ENCODE results near the gene TSPAN2.

TSPAN2 gene

GRCh38 chr1:115074839-115075534 lies 14.3 kb downstream of the TSPAN2 start:
- no peak for DNase-seq (ENCODE audit: low spot score)

- DNase-seq (ENCODE audit: low spot score), result no peak
Observed at GRCh38 chr1:115073298-115074087, 15.8 kb downstream of the TSPAN2 start.

- no peak for DNase-seq (ENCODE audit: low spot score)
Observed at GRCh38 chr1:115071012-115071664, 18.2 kb downstream of the TSPAN2 start.

GRCh38 chr1:115069659-115070308 lies 19.5 kb downstream of the TSPAN2 start:
- DNase-seq (ENCODE audit: low spot score), result no peak

DNA sequence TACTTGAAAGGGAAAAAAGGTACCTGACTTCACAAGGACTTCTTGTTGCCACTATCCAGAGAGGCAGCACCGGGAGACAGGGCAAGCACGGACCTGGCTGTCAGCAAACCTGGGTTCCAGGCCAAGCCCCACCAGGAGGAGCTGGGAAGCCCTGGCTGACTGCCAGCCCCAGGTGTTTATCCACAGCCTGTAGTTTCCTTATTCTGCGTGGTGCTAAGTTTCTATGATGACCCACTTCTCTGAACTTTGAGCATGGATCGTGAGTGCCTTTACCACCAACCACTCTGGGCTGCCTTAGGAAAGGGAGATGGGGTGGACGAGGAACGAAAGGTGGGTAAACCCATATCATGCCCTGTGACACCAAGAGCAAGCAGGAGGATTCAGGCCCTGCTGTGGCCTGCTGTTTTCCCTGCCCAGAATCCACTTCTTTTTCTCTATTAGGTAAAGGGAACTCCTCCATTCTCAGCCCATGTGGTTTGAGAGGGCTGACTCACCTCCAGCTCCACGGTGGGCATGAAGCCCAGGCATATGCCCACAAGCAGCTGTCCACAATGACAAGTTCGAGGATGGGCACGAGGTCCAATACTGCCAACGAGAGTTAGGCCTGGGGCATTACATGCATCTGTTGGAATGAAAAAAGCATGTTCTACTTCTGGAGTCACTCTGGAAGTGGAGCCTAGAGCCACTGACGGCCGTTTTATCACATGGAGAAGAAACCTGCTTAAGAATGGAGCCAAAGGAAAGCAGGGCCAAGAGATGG lies 20.3 kb downstream of the TSPAN2 start:
- no peak for DNase-seq (ENCODE audit: low spot score)

GRCh38 chr1:115067161-115067859 lies 22.0 kb downstream of the TSPAN2 start:
- no peak for DNase-seq (ENCODE audit: low spot score)

- no peak for DNase-seq (ENCODE audit: low spot score)
Observed at GRCh38 chr1:115065021-115065420, 24.3 kb downstream of the TSPAN2 start.

- DNase-seq (ENCODE audit: low spot score), result no peak
Observed at GRCh38 chr1:115064461-115064860, 24.8 kb downstream of the TSPAN2 start.

DNA sequence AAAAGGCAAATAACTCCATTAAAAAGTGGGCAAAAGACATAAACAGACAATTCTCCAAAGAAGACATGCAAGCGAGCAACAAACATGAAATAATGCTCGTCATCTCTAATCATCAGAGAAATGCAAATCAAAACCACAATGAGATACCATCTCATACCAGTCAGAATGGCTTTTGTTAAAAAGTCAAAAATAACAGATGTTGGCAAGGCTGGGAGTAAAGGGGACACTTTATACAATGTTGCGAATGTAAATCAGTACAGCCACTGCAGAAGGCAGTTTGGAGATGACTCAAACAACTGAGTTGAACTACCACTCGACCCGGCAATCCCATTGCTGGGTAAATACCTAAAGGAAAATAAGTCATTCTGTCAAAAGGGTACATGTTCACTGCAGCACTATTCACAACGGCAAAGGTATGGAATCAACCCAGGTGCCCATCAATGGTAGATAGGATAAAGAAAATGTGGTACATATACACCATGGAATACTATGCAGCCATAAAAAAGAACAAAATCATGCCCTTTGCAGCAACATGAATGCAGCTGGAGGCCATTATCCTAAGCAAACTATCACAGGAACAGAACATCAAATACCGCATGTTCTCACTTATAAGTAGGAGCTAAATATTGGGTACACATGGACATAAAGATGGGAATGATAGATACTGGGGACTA lies 25.9 kb downstream of the TSPAN2 start:
- DNase-seq (ENCODE audit: low spot score), result no peak

DNA sequence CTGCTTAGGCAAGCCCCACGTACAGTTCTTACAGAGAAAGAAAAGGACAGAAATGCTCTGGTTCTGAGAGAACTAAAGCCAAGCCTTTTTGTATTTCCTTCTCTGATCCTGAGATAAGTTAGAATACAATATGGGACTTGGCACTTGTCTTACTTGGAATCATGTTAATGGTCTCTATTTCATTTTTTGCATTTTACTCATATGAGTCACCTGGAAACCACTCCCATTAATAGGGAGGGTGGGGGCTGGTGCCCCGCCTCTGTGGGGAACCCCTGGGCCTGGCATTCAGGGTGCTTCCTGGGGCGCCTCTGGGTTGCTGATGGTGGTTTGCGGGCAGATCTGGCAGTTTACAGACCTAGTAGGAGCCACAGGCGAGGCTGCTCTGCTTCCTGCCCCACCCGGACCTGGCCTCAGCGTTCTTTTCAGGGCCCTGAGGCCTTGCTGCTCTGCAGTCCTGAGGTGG lies 26.7 kb downstream of the TSPAN2 start:
- no peak for DNase-seq (ENCODE audit: low spot score)

GRCh38 chr1:115060501-115060900 lies 28.8 kb downstream of the TSPAN2 start:
- no peak for DNase-seq (ENCODE audit: low spot score)

DNA sequence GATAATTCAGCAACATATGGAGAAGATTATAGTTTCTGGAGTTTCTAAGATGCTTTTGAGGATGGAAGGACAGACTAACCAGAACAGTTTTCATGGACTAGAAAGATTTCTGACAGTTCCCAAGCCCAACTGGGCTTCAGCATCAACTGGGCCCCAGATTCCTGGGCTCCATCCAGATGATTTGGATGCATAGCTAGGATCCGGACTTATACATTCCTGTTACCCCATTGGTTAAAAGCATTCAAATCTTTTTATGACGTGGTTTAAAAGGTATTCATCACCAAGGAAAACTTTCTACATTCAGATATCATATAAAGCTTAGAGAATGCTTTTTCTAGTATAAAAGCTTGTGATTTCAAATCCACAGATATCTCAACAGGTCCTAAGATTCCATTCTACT lies 30.0 kb downstream of the TSPAN2 start:
- no peak for DNase-seq (ENCODE audit: low spot score)

DNA sequence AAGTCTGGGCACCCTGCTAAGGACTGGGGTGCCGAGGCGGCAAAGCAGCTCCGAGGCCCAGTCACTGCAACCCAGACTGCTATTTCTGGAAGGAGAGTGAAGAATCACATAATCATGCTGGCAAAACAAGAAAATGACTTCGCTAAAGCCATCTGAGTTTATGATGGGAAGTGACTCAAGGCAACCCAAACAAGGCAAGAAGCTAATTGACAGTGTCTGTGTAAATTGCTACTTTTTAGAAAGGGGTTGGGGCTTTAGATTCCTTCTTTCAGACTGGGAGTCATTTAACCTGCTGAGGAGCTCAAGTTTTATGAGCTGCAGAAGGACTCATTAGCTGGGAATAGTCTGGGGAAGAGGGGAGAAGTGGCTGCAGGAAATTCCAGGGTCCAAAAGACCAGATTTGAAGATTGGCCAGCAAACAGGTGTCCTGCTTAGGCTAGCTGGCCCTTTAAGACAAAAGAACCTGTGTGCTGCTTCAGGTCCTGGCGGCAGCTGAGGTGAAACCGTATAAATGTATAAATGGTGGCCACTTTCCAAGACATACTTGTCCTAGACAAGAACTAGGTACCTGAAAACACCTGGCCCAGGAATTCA lies 31.5 kb downstream of the TSPAN2 start:
- no peak for DNase-seq (ENCODE audit: low spot score)

DNA sequence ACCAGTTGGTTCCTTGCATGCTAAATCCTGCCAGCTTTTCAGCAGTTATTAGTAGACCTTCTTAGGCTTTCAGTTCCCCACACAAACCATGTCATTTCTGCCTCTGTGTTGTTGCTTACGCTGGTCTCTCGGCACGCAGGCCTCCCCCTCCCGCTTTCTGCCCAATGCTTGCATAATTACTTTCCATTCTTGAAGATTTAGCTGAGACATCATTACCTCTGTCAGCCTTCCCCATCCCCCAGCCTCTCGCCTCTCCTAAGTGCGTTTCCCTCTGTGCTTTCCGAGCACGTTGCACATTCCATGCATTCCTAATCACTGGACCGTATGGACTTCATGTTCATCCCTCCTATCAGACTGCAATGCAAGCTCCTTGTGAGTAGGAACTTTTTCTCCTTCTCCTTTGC lies 32.9 kb downstream of the TSPAN2 start:
- DNase-seq (ENCODE audit: low spot score), result no peak

DNA sequence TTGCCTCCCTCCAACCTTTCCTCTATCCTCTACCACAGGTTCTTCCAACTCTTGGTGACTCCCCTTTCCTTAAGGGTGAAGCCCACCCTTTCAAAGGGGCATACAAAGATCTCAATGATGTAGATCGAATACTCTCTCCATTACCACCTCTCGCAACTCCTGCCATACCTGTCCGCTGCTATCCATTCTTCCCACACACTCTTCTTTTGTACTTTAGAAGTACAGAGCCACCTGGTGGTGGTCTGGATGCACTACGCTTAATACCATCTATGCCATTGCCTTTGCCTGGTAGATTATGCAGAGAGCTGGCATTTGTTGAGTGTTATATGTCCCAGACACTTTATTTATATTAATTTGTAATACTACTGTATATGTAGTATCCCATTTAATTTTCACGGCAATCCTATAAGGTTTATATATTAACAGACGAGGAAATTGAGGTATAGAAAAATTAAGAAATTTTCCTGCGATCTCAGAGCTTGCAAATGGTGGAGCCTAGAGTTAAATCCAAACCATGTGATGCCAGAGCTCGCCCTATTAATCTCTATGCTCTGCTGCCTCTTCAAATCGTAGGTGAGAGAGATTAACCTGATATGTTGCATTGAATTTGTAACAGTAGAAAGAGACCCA lies 36.7 kb downstream of the TSPAN2 start:
- peak; percentile 74 for DNase-seq (ENCODE audit: low spot score)

GRCh38 chr1:115051850-115052249 lies 37.5 kb downstream of the TSPAN2 start:
- DNase-seq (ENCODE audit: low spot score), result no peak

GRCh38 chr1:115046751-115047150 lies 42.6 kb downstream of the TSPAN2 start:
- no peak for DNase-seq (ENCODE audit: low spot score)

GRCh38 chr1:115041654-115042053 lies 47.6 kb downstream of the TSPAN2 start:
- DNase-seq (ENCODE audit: low spot score), result no peak

DNA sequence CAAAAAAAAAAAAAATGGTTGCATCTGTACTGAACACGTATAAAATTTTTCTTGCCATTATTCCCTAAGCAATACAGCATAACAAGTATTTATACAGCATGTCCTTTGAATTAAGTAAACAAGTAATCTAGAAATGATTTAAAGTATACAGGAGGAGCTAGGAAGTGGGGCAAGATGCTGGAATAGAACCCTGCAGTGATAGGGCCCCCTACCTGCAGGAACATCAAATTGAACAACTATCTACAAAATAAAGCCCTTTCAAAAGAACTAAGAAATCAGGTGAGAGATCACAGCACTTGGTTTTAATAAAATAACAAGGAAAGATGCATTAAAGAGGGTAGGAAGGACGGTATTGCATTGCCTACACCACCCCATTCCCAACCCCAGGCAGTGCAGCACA lies 48.8 kb downstream of the TSPAN2 start:
- DNase-seq (ENCODE audit: low spot score), result no peak

Data from NAMALWA (cell line).